ENCODE results near the gene F7. TPM values are rescaled to one million over a fixed set of nuclear protein-coding genes. Genes with fewer than 3 reads are reported as not detected.

Gene F7
- total and polyA plus RNA-seq, 2 of the 4 experiments (the other 2 are of a cell fraction): under 0.01 to 0.07 TPM

GRCh38 chr13:113106711-113107351 is 1.2 kb downstream of the F7 start:
- CTCF ChIA-PET: no interaction called here
- H3K14ac ChIP-seq (replicated peaks; ENCODE audit: low read depth, low read length): no peak overlapping the region
- intact Hi-C loops (cut with micrococcal nuclease): no loop called here
- dilution Hi-C loops (cut with HindIII; ENCODE audit: low sequenced_read_pairs, unreplicated experiment): no loop called here
- H3K79me1 ChIP-seq (ENCODE audit: low read depth in 1 of 2, low read length in 2 of 2): no peaks in the 10 kb centered on the region
- no peak overlapping the region for H2BK120ac ChIP-seq (ENCODE audit: low read depth, low read length)
- BruUV-seq (replicated peaks): no TSS peak
- peaks cover 8% of the 10 kb centered on the region; the same call in 1 of the 2 replicates for H3K9me3 ChIP-seq (ENCODE audit: control insufficient read depth, insufficient read depth, low read length)
- no peak overlapping the region for H4K5ac ChIP-seq (ENCODE audit: low read depth, low read length)
- ATAC-seq (ENCODE audit: low read depth) (no peak), DNase-seq (no peak)
- no peak overlapping the region for H2BK15ac ChIP-seq (ENCODE audit: low read depth, low read length)
- H4K20me1 ChIP-seq (ENCODE audit: insufficient read depth, low read length): no peaks in the 10 kb centered on the region
- no CpG with 5 or more reads among the region's 25 CpGs for WGBS, 2 experiments (ENCODE audit: extremely low coverage in 2 of 2, insufficient read length in 1 of 2)
- no peak overlapping the region for H3K9ac ChIP-seq (ENCODE audit: low read depth, low read length)
- no peaks in the 10 kb centered on the region for H3K9me1 ChIP-seq (ENCODE audit: insufficient read depth, low read length)
- no peak overlapping the region for H2AK5ac ChIP-seq (ENCODE audit: low read depth, low read length)
- no peak overlapping the region for H4K8ac ChIP-seq (ENCODE audit: low read depth in 2 of 2, low read length in 2 of 2)
- TF ChIP-seq CHD1 (IDR thresholded peaks at IDR 0.05; ENCODE audit: low read depth, low read length) (no peak), MAZ (IDR thresholded peaks at IDR 0.05; ENCODE audit: borderline replicate concordance, low read depth, low read length) (no peak), RCOR1 (IDR thresholded peaks at IDR 0.05; ENCODE audit: insufficient replicate concordance, low read length) (no peak), RAD21 (IDR thresholded peaks at IDR 0.05; ENCODE audit: low read length) (no peak), ELK1 (IDR thresholded peaks at IDR 0.05; ENCODE audit: borderline replicate concordance, low read depth, low read length) (no peak), NFE2L2 (IDR thresholded peaks at IDR 0.05; ENCODE audit: low read depth, low read length) (no peak), FOS (IDR thresholded peaks at IDR 0.05; ENCODE audit: low read depth, low read length) (no peak), MXI1 (IDR thresholded peaks at IDR 0.05; ENCODE audit: borderline replicate concordance, low read depth, low read length) (no peak), CEBPB (IDR thresholded peaks at IDR 0.05; ENCODE audit: low read depth, low read length) (no peak), CTCF (conservative IDR thresholded peaks at IDR 0.05; ENCODE audit: low read depth, low read length) (no peak), MAFK (IDR thresholded peaks at IDR 0.05; ENCODE audit: low read depth, low read length) (no peak), USF2 (IDR thresholded peaks at IDR 0.05; ENCODE audit: low read depth, low read length) (no peak), SMC3 (IDR thresholded peaks at IDR 0.05; ENCODE audit: low read depth, low read length) (no peak), BHLHE40 (IDR thresholded peaks at IDR 0.05; ENCODE audit: low read depth, low read length) (no peak), POLR2A (IDR thresholded peaks at IDR 0.05; ENCODE audit: low read depth, low read length) (no peak), RFX5 (IDR thresholded peaks at IDR 0.05; ENCODE audit: low read depth, low read length) (no peak)
- H3K27ac ChIP-seq (ENCODE audit: insufficient read depth, low read length): no peak overlapping the region
- H2BK20ac ChIP-seq (ENCODE audit: low read depth, low read length): no peak overlapping the region
- no peak overlapping the region for H2AFZ ChIP-seq (replicated peaks; ENCODE audit: low read length, poor library complexity)
- H3K56ac ChIP-seq (ENCODE audit: extremely low read depth, insufficient read depth, low read length): no peak overlapping the region
- H3K4me3 ChIP-seq (ENCODE audit: insufficient read depth, low read depth, low read length): no peak overlapping the region
- H3K36me3 ChIP-seq (ENCODE audit: control insufficient read depth, insufficient read depth, low read length): no peaks in the 10 kb centered on the region
- H3K23ac ChIP-seq (ENCODE audit: low read depth, low read length): no peak overlapping the region
- POLR2A ChIA-PET (ENCODE audit: unreplicated experiment): no interaction called here
- no peak overlapping the region for H3K4me2 ChIP-seq (ENCODE audit: low read depth, low read length)
- no peak overlapping the region for H3K4ac ChIP-seq (ENCODE audit: low read depth, low read length)
- in situ Hi-C loops (cut with MboI; ENCODE audit: low sequenced_read_pairs): no loop called here
- no peak overlapping the region for H4K91ac ChIP-seq (ENCODE audit: insufficient read depth, low read depth, low read length)
- H3K18ac ChIP-seq (ENCODE audit: low read depth, low read length): no peak overlapping the region
- peaks cover 4% of the 10 kb centered on the region; the same call in 1 of the 2 replicates for H3K4me1 ChIP-seq (ENCODE audit: control insufficient read depth, insufficient read depth, low read length)
- peaks cover 28% of the 10 kb centered on the region for H3K27me3 ChIP-seq (ENCODE audit: control insufficient read depth, insufficient read depth, low read length)
- H2AK9ac ChIP-seq (replicated peaks; ENCODE audit: low read depth, low read length, poor library complexity): no peak overlapping the region
- H2BK5ac ChIP-seq (ENCODE audit: low read depth, low read length, poor library complexity, severe bottlenecking): no peak overlapping the region
